HG03432 (cell line): ENCODE measurements around the gene NUDT8.
"Not testable (repeated sequence)": the region's sequence is repeated elsewhere in the genome, so short reads cannot be mapped to it uniquely, and the experiment has no call there.

ENCODE experiments used
- ATAC-seq: cut with Tn5 transposase; IDR thresholded peaks from one replicate; pipeline ENCODE4 v1.9.1; 2021; ENCODE audit warnings: mild to moderate bottlenecking, moderate library complexity; ENCODE audit not compliant: unreplicated experiment

NUDT8 gene

GRCh38 chr11:67662142-67662834, 32.6 kb upstream of the NUDT8 start:
- no peak for ATAC-seq

DNA sequence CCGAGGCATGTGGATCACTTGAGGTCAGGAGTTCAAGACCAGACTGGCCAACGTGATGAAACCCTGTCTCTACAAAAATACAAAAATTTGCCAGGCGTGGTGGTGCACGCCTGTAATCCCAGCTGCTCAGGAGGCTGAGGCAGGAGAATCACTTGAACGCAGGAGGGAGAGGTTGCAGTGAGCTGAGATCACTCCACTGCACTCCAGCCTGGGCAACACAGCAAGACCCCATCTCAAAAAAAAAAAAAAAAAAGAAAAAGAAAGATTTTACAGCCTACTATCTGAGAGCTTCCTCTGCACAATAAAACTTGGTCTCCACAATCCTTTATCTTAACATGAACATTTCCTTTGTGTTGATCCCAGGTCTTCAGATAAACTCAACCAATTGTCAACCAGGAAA, 31.0 kb upstream of the NUDT8 start:
- ATAC-seq = not testable (repeated sequence)

GRCh38 chr11:67659651-67660165, 30.0 kb upstream of the NUDT8 start:
- not testable (repeated sequence) for ATAC-seq

- no peak for ATAC-seq
These were observed 27.6 kb upstream of the NUDT8 start for GRCh38 chr11:67657300-67657699.

GRCh38 chr11:67656278-67656922, 26.7 kb upstream of the NUDT8 start:
- no peak for ATAC-seq

DNA sequence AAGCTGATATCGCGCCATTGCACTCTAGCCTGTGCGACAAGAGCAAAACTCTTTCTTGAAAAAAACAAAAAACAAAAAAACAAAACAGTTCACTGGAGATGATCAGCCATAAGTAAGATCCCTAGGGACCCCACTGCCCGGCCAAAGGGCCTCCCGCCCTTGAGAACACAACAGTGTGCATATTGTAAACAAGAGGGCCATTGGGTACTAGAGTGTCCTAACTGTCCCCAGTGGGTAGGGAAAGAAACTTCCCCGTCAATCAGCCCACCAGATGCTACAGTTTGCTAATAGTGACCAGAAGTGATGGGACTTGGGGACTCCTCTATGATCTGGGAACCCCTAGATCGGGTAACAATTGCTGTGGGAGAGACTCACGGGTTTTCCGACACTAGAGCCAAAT, 24.5 kb upstream of the NUDT8 start:
- ATAC-seq = no peak

- ATAC-seq = no peak
These were observed 23.5 kb upstream of the NUDT8 start for GRCh38 chr11:67652965-67653845.

- ATAC-seq = no peak
These were observed 22.4 kb upstream of the NUDT8 start for GRCh38 chr11:67651976-67652781.

- ATAC-seq = no peak
These were observed 20.1 kb upstream of the NUDT8 start for GRCh38 chr11:67649634-67650510.

DNA sequence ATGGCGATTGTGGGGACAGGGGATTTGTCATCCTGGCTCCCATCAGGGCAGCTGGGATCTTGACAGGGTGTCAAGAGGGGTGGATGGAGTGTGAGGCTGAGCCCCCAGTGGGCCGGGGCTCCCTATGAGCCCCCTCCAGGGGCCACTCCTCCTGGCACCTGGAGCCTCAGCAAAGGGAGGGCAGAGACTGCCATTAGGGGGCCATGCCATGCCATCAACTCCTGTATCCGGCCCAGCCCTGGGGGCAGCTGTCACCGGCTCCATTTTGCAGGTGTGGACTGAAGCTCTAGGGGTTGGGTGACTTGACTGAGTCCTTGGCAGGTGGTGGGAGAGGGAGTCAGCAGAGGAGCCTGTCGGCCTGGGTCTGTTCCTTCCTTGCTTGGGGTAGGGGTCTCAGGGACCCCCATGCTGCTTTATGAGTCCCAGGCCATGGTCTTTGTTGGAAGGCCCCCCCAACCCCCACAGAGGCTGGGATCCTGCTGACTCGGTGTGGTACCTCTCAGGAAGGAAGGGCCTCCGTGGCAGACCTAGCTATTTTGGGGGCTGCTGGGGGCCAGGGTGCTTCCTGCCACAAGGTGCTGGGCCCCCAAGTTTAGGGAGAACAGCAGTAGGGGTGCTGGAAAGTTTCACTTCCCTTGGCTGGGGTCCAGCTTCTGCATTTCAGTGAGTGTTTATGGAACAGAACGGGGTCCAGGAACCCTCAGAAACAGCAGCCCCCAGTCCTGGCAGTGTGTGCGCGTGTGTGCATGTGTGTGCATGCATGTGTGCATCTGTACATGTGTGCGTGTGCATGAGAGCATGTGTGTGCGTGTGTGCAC, 19.3 kb upstream of the NUDT8 start:
- no peak for ATAC-seq

DNA sequence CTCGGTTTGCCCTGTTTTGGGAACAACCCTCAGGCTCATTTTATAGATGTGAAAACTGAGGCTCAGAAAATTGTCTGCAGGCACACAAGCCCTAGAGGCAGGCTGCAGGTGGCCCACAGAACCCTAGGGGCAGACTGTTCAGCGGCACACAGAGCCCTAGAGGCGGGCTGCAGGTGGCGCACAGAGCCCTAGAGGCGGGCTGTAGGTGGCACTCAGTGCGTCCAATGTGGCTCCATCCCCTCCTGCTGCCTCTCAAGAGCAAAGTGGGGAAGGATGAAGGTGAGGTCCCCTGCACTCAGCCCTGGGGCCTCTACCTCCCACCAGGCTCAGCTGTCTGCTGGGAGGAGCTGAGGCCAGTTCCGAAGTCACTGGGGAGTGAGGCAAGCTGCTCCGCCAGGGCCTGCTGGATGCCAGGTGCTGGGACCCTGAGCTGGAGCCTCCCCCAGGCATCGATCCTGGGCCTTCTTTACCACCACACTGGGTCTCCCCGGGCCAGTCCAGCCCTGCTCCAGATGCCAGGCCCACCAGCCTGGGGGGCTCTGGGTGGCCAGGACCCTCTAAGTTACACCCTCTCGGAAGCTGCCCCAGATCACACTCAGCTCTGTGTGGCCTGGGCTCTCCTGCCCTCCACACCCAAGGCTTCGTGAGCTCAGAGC, 18.5 kb upstream of the NUDT8 start:
- peak; percentile 58 for ATAC-seq

- ATAC-seq = no peak
These were observed 17.7 kb upstream of the NUDT8 start for GRCh38 chr11:67647471-67647870.

DNA sequence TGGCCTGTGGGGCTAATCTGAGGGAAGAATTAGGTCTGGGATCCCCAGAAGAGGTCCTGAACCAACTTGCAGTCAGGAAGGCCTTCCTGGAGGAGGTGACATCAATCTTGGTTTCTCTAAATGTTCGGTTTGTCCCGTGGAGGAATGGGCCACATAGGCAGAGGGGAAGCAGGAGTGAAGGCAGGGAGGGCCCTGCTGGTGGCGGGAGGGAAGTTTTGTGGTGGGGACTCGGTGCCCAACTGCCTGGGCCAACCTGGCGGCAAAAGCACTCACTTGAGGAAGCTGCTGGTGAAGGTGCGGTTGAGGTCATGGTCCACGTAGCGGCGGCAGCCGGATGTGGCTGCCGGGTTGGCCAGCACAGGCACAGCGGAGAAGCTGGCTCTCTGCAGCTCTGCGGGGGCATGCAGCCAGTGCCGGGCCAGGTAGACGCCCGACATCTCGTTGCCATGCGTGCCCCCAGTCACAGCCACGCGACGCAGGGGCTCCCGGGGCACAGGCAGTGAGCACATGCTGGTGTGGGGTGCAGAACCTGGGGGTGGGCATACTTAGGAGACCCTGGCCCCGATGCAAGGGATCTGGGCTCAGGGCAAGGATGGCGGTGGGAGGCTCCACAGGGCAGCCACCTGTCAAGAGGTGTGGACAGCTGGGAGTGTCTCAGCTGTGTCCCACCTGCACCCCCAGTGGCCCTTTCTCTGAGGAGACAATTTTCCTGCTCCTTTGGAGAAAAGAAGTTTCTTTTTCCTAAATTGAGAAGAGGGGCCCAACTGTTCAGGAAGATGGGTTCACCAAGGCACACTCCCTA, 17.0 kb upstream of the NUDT8 start:
- ATAC-seq = no peak

GRCh38 chr11:67645521-67646461, 16.1 kb upstream of the NUDT8 start:
- ATAC-seq = no peak

GRCh38 chr11:67644472-67645418, 15.0 kb upstream of the NUDT8 start:
- no peak for ATAC-seq
